ENCODE data around the gene DHRS2.
"Not testable (repeated sequence)": the region's sequence is repeated elsewhere in the genome, so short reads cannot be mapped to it uniquely, and the experiment has no call there.

DHRS2 gene

DNA sequence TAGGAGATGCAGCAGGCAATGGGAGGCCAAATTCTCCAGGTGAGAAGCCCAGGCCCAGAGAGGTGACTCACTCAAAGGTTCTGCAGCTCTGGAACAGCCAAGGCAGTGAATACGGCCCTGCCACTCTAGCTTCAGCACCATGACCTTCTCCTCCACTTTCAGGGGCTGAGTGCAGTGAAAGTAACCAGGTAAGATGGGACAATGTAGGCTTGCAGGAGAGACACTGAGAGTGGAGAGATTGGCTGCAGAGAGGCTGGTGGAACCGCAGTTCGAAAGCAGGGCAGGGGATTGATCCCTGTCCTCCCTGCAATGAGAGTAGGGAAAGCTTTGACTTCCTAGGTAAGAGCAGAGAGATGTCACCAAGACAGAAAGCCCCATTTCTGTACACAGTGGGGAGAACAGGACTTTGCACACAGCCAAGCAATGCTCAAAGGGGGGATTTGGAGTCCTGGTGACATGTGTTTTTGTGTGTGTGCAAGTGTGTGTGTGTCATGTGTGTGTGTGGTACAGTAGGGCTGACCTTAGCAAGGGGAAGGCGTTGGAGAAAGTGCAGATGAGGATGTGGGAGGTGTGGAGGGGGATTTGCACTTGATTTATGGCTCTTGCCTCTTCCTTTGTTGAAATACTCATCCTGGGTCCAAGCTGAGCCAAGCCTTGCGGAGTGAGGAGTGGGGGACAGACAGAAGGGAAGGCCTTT lies 12.7 kb downstream of the DHRS2 start:
- no peak for DNase-seq (ENCODE audit: low read depth)

DNA sequence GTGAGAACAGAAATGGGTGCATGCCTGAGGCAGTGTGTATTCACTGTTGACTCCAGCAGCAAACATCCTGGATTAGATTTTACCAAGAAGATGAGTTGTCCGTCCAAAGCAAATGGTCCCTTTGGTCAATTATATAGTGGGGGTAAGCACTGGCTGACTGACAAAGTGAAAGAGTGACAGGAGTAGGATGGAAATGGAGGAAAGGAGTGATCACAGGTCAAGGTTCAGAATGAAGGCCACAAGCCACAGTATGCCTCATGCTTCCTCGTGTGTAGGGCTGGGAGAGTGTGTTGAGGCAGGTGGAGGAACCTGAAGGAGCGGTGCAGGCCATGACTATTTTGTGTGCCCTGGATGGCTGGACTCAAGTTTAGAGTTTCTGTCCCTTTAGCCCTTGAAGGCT lies 14.3 kb downstream of the DHRS2 start:
- DNase-seq (ENCODE audit: low read depth) = no peak

DNA sequence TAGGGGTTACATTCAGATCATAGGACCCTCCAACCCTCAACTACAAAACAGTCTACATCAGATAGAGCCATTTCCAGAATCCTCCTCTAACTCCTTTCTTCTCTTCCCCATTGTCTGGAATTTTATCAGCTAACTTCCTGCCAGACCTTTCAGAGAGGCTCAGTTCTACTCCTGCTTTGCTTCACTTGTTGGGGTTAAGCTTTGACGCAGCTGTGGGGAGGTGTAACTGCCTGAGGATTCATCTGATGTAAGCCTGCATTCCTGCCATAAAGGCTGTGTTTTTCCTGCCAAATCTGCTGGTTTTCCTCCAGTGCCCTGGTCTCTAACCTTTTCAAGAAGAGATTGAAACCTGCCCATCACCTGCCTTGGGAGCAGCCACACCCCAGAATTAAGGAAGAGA lies 16.9 kb downstream of the DHRS2 start:
- no peak for DNase-seq (ENCODE audit: low read depth)

DNA sequence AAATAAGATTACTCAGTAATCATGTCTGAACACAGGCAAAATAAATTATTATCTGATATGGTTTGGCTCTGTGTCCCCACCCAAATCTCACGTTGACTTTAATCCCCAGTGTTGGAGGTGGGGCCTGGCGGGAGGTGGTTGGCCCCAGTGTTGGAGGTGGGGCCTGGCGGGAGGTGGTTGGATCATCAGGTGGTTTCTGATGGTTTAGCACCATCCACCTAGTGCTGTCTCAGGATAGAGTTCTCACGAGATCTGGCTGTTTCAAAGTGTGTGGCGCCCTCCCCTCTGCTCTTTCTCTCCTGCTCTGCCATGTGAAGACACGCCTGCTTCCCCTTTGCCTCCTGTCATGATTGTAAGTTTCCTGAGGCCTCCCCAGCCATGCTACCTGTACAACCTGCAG lies 18.1 kb downstream of the DHRS2 start:
- DNase-seq (ENCODE audit: low read depth) = no peak

DNA sequence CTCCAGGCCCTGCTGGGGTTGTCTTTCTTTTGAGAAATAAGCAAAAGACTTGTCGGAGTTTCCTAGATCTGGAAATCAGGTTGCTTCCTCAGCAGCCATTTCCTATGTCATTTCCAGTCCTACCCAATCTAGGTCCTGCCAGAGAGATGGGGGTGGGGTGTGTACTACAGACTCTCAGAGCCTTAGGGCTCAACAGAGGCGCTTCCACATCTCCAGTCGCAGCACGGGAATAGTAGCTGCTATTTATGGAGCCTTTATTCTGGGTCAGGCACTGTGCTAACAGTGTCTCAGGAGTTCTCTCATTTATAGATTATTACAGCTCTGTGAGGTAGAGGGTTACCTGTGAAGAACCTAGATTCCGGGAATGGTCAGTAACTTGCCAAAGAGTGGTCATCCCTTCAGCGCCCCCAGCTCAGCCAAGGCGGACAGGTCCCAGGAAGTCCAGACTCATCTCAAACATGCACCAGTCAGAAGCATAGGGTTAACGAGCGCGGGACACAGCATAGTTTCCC lies 21.9 kb downstream of the DHRS2 start:
- DNase-seq (ENCODE audit: low read depth) = no peak

DNA sequence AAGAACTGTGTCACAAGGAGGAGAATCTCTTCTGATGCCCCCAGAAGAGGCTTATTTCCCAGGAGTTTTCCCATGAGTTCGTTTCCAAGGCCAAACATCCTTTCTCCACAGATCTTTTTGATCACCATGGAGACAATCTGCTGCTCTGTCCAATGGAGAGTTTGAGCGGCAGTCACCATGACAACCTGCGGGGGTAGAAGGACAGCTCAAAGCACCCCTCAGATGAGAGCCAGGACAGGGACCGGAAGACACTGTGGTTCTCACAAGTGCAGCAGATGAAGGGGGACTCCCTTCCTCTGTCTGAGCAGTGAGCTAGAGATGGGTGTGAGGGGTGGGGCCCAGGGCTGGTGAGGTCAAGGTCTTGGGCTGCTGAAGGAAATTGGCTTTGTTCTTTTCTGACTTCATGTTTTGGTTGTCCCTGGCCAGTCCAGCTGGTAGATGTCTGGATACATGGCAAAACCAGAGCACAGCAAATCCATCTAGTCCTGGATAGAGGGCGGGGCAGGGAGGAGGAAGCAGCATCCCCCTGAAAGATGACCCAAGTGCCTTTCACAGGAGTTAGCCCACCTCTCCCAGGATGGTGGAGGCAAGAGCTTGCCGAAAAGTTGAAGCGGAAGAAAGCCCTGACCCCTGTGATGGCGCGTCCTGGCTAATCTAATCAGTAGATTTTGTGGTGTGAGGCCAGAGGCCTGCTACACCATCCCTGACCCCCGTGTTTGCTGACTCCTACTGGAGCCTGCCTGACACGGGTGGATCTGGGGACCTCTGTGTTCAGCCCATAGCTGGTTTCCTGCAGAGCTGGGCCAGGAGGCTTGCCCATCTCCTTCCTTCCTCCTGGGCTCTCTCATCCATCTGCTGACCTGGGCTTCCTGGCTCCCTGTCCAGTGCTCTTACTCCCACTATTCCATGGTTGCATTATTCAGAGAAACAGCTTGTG lies 24.4 kb downstream of the DHRS2 start:
- DNase-seq (ENCODE audit: low read depth) = peak; percentile 17

DNA sequence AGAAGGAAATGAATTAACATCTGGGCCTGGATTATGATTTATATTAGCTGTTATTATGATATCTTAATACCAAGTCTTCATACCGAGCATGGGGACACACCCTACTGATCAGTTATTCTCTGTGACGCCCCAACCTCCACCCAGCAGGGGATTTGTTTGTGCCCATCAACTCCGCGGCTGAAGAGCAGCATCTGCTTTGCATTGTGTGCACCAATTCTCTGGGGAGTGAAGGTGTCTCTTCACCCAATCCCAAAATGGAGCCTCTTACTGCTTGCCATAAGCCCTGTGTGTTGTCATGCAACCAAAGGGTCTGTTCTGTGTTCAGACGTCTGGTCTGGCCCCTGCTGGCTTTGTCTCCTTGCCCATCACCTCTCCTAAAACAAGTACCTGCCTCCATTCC lies 25.4 kb downstream of the DHRS2 start:
- DNase-seq (ENCODE audit: low read depth) = no peak

DNA sequence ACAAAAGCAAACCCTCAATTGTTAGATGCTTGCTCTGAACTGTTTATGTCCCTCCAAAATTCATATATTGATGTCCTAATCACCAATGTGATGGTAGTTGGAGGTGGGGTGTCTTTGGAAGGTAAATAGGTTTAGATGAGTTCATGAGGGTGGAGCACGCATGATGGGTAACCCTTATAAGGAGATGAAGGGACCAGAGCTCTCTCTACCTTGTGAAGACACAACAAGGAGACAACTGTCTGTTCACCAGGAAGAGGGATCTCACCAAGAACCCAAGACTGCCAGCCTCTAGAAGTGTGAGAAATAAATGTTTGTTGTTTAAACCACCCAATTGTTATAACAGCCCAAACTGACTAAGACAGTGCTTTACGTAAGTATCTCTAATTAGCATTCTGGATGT lies 27.0 kb downstream of the DHRS2 start:
- DNase-seq (ENCODE audit: low read depth) = no peak

DNA sequence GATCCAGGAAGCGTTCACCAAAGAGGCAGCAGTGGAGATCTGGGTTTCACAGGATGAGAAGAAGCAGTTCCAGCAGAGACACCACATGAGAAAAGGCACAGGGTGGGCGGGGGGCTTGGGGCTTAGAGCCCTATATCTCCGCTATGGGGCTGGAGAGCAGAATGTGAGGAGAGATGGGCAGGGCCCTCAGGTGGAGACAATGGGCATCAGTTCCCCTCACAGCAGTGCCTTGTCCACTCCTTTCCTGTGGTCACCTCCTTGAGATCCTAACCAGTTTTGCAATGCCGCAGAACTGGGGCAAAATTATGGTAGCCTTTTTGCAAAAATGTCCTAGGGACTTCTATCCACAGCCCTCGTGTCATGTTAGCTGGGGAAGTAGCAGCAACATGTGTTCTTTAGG lies 27.5 kb downstream of the DHRS2 start:
- DNase-seq (ENCODE audit: low read depth) = no peak

DNA sequence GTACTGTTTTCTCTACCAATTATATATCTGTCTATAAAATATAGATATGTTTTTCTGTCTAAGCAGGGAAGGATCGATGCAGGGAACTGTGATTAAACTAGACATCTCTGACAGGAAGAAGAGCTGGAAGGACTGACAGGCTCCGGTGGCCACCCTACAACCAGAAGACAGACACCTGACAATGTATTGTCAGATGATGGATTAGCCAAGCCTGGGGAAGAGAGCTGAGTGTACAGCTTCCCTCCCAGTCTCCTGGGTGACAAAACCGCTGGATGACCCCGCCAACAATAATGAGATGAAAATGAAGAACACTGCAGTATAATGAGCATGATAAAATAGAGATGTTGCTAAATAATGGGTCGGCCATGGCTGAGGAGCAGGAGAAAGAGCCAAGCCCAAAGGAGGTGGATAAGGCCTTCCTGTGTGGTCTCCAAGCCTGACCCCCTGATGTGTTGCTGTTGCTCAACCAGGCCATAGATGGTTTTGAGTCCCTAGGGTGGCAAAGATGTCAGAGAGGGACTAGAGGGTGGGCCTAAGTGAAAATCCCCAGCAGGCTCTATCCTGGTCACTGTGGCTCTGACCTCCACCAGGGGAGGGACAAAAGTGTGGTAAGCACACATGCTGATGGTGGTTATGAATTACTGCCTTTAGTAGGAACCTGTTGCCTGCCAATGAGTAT lies 28.2 kb downstream of the DHRS2 start:
- no peak for DNase-seq (ENCODE audit: low read depth)

DNA sequence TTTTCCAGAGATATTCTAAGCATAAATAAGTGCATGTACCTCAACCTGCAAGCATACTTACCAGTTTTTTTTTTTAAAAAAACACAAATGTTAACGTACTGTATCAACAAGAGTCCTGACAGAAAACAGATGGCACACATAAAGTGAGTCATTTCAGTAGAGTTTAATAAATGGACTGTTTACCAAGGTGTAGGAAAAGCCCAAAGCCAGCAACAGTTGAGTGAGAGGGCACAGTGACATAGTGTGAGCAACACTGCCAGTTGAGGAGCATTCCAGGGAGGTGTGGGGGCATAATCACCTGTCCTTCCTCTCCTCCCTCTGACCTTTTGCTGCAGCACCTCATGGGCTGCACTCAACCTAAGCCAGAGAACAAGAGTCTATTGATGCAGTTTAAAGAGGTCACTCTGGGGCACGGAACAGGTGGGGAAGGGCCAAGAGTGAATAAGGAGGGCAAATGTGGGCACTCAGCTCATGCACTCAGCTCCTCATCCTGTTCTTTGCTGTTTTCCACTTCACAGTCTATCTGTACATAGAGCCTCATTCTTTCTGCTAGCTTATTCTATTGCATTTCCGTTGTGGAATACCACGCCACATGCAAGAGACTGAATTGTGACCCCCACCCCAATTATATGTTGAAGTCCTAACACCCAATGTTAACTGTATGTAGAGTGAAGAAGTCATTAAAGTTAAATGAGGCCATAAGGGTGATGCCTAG lies 29.3 kb downstream of the DHRS2 start:
- no peak for DNase-seq (ENCODE audit: low read depth)

DNA sequence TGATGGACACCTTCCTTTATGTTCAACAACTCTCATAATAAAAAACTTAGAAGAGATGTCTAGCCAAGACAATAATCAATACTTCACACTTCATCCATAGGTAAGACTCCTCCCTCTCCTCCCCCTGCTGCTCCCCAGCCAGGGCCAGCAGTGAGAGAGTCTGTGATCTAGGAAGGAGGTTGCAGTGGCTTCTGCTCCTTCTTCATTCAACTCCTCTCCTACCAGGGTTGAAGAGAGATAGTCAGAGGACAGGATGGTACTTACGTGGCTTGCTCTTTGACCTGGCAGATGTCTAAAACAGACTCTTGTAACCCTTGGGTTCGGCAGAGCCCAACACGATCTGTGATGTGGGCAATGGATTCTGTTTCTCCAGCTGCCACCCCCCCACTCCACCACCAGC lies 31.0 kb downstream of the DHRS2 start:
- no peak for DNase-seq (ENCODE audit: low read depth)

DNA sequence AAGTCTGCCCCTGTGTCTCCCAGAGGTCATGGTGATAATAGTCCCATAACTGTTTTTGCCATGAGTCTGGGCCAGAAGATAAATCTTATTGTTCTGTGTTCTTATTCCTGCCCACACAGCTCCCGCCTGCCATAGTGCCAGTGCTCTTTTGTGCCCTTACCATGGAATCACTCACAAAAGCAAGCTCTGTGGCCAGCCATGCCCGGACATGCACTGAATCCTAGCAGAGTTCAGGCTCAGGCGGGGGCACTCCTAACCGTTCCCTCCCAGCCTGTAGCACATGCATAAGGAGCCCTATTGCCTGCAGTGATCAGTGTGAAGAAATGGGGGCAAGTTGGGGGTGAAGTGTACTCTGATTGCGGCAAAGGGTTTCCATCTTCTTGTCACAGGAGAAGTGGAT lies 33.3 kb downstream of the DHRS2 start:
- DNase-seq (ENCODE audit: low read depth) = no peak

DNA sequence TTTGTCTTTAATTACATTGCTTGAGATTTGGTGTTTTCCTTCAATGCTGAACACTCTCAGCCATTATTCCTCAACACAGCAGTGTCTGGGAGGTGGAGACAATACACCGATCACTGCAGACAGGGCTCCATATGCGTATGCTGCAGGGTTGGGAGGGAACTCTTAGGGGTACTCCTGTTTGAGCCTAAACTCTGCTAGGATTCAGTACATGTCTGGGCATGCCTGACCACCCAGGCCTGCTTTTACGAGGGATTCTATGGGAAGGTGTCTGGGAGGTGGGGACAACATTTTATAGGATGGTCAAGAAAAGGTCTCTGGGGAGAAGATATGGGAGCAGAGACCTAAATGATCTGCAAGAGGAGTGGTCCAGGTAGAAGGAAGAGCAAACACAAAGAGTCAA lies 34.3 kb downstream of the DHRS2 start:
- no peak for DNase-seq (ENCODE audit: low read depth)

DNA sequence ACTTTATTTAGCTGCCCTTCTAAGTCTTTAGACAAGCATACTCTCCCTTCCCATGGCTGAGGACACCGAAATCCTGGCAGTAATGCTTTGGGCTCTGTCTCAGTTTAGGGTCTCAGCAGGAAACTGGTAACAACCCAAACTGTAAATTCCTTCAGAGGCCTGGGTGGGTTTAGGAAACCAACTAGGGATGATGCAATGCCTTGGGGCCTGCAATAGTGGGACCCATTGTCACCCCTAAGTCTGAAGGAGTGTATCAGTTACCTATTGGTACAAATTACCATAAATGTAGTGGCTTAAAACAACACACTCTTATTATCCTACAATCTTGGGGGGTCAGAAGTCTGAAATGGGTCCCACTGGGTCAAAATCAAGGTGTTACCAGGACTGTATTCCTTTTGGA lies 36.0 kb downstream of the DHRS2 start:
- no peak for DNase-seq (ENCODE audit: low read depth)

DNA sequence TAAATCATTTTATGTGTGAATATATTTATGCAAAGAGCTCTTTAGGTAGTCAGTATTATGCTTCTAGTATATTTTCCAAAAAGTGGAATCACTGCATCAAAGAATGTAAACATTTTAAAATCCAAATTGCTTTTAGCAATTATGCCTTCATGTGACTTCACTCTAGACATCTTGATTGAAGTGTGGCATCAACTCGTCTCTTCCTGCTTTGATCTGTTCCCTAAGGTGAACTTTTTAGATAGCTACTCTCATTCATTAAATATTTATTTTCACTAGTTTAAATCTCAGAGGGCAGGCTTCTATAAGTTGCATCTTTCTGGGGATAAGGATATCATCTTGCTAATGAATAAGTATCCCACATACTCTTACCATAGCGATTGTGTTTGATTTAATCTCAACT lies 39.2 kb downstream of the DHRS2 start:
- no peak for DNase-seq (ENCODE audit: low read depth)

DNA sequence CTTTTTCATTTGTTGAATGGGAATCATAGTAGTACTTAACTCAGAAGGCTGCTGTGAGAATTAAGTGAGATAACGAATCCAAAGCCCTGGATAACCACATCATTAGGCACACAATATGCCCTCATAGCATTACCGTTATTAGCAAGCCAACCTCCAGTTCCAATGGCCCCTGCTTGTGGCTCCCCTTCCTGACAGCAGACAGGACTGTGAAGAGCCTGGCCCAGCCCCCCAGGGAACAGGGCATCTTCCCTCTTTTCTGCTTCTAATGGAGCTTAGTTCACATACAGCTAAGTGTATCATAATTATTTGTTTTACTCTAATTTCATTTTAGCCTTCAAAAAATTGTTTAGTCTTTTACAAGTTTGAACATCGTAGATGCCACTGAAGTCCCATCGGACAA lies 39.7 kb downstream of the DHRS2 start:
- no peak for DNase-seq (ENCODE audit: low read depth)

DNA sequence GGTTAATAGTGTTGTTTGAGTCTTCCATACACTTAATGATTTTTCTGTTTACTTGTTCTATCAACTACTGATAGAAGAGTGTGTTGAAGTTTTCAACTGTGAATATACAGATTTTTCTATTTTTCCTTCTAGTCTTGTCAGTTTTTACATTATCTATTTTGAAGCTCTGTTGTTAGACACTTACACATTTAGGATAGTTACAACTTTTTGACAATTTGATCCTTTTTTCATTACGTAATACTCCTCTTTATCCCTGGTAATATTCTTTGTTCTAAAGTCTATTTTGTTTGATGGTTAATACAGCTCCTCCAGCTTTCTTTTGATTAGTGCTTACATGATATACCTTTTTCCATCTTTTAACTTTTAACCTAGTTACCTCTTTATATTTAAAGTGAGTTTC lies 45.2 kb downstream of the DHRS2 start:
- DNase-seq (ENCODE audit: low read depth) = no peak

DNA sequence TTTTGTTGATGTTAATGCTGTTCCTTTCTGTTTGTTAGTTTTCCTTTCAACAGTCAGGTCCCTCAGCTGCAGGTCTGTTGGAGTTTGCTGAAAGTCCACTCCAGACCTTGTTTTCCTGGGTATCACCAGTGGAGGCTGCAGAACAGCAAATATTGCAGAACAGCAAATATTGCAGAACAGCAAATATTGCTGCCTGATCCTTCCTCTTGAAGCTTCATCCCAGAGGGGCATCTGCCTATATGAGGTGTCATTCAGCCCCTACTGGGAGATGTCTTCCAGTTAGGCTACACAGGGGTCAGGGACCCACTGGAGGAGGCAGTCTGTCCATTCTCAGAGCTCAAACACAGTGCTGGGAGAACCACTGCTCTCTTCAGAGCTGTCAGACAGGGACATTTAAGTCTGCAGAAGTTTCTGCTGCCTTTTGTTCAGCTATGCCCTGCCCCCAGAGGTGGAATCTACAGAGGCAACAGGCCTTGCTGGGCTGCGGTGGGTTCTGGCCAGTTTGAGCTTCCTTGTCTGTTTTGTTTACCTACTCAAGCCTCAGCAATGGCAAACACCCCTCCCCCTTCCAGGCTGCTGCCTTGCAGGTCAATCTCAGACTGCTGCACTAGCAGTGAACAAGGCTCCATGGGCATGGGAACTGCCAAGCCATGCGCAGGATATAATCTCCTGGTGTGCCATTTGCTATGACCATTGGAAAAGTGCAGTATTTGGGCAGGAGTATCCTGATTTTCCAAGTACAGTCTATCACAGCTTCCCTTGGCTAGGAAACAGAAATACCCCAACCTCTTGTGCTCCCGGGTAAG lies 53.7 kb downstream of the DHRS2 start:
- not testable (repeated sequence) for DNase-seq (ENCODE audit: low read depth)

DNA sequence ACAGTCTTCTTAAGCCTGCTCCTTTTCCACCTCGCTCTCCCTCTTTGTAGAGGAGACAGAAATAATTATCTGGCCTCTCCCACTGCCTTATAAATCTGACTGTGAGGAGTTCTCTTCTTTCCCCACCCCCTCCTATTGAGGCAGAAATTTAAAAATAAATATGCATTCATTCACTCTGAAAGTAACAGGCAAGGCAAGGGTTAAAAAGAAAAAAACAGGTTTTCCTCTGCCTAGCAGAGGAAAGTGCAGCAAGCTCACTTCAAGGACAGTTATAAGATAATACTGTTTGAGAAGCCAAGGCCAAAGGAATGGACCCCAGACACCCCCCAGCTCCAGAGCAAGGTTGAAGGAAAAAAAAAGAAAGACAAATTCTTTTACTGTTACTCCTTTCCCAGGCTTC lies 56.3 kb downstream of the DHRS2 start:
- no peak for DNase-seq (ENCODE audit: low read depth)

DNA sequence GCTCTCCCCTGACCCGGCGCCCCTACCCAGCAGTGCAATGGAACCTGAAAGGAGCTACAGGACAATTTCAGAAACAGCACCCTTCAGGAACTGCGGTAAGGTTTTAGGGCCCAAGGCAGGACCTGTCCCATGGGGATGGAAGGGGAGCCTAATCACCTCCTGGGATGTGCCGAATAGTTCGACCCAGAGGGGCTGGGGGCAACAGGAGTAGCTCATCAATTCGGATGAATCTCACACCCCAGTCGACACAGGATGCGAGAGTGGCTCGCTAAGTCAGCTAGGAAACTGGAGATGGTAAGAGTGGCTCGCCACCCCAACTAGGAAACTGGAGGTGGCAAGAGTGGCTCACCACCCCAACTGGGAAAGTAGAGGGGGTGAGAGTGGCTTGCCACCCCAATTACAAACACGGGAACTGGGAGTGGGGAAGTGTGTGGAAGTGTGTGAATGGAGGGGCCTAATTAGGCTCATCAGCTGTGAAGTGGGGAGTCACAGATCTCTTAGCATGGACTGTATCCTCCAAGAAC lies 57.1 kb downstream of the DHRS2 start:
- no peak for DNase-seq (ENCODE audit: low read depth)
